Hematopoietic multipotent progenitor cell (in vitro differentiated cells): Measurements from ENCODE around the gene ARHGAP6. TPM values are rescaled to one million over a fixed set of nuclear protein-coding genes. Genes with fewer than 3 reads are reported as not detected.
"Not testable (repeated sequence)": the region's sequence is repeated elsewhere in the genome, so short reads cannot be mapped to it uniquely, and the experiment has no call there.

Experiments used
- DNase-seq, 3 donors: peaks; one replicate each; pipeline ENCODE4 v3.0.0-alpha.2; 2011 to 2015; ENCODE audit warnings: low read depth in 2 of 3, low spot score in 2 of 3
- total RNA-seq: library from RNA; depleted of rRNA; stranded (reverse); fragments of >200 nt; gene quantifications from one replicate; pipeline ENCODE4 v1.2.3, GENCODE V29; 2012

ARHGAP6 gene
- total RNA-seq, 1 donor, result 1.3 TPM

- no peak for DNase-seq
These were observed 18.6 kb downstream of the ARHGAP6 start for GRCh38 chrX:11647138-11647537.

- DNase-seq, result no peak
These were observed 24.2 kb downstream of the ARHGAP6 start for GRCh38 chrX:11641349-11642065.

- DNase-seq, result no peak
These were observed 25.6 kb downstream of the ARHGAP6 start for GRCh38 chrX:11640089-11640488.

- DNase-seq, result no peak
These were observed 33.0 kb downstream of the ARHGAP6 start for GRCh38 chrX:11632732-11633131.

GRCh38 chrX:11629593-11630211 is 36.0 kb downstream of the ARHGAP6 start:
- DNase-seq, result no peak

- DNase-seq, result no peak
These were observed 37.3 kb downstream of the ARHGAP6 start for GRCh38 chrX:11628399-11628798.

GRCh38 chrX:11626351-11626750 is 39.4 kb downstream of the ARHGAP6 start:
- no peak for DNase-seq

GRCh38 chrX:11619441-11619840 is 46.3 kb downstream of the ARHGAP6 start:
- DNase-seq, result no peak

GRCh38 chrX:11614253-11614652 is 51.5 kb downstream of the ARHGAP6 start:
- DNase-seq, result not testable (repeated sequence)

GRCh38 chrX:11611965-11612364 is 53.8 kb downstream of the ARHGAP6 start:
- no peak for DNase-seq

- no peak for DNase-seq
These were observed 54.6 kb downstream of the ARHGAP6 start for GRCh38 chrX:11611161-11611560.

GRCh38 chrX:11609109-11609508 is 56.6 kb downstream of the ARHGAP6 start:
- DNase-seq, result no peak

GRCh38 chrX:11606408-11606807 is 59.3 kb downstream of the ARHGAP6 start:
- no peak for DNase-seq

- DNase-seq, result no peak
These were observed 65.1 kb downstream of the ARHGAP6 start for GRCh38 chrX:11600578-11600977.

- no peak for DNase-seq
These were observed 68.2 kb downstream of the ARHGAP6 start for GRCh38 chrX:11597479-11597878.

- DNase-seq, result no peak
These were observed 73.9 kb downstream of the ARHGAP6 start for GRCh38 chrX:11591723-11592346.

- no peak for DNase-seq
These were observed 76.1 kb downstream of the ARHGAP6 start for GRCh38 chrX:11589641-11590040.

GRCh38 chrX:11588097-11588496 is 77.6 kb downstream of the ARHGAP6 start:
- no peak for DNase-seq

GRCh38 chrX:11585174-11585573 is 80.5 kb downstream of the ARHGAP6 start:
- DNase-seq, result no peak

- DNase-seq, result no peak
These were observed 84.9 kb downstream of the ARHGAP6 start for GRCh38 chrX:11580789-11581188.

GRCh38 chrX:11579636-11580600 is 85.8 kb downstream of the ARHGAP6 start:
- no peak for DNase-seq
